IPS-NIHi7 (cell line): Measurements from ENCODE around the gene GLT1D1.

Experiments
- DNase-seq: peaks from one replicate; pipeline ENCODE4 v3.0.0; 2012; ENCODE audit warnings: mixed read lengths; ENCODE audit errors: extremely low spot score

Gene GLT1D1

GRCh38 chr12:128914908-128915563 lies 61.8 kb downstream of the GLT1D1 start:
- DNase-seq = no peak

GRCh38 chr12:128916425-128916824 lies 63.1 kb downstream of the GLT1D1 start:
- DNase-seq = no peak

- no peak for DNase-seq
Measured at GRCh38 chr12:128918481-128919260, 65.4 kb downstream of the GLT1D1 start.

- DNase-seq = no peak
Measured at GRCh38 chr12:128920468-128920867, 67.2 kb downstream of the GLT1D1 start.

- DNase-seq = no peak
Measured at GRCh38 chr12:128928361-128928760, 75.1 kb downstream of the GLT1D1 start.

GRCh38 chr12:128929057-128929456 lies 75.8 kb downstream of the GLT1D1 start:
- no peak for DNase-seq

GRCh38 chr12:128930606-128931005 lies 77.3 kb downstream of the GLT1D1 start:
- no peak for DNase-seq

GRCh38 chr12:128932521-128932920 lies 79.2 kb downstream of the GLT1D1 start:
- DNase-seq = no peak

- DNase-seq = no peak
Measured at GRCh38 chr12:128933039-128933438, 79.8 kb downstream of the GLT1D1 start.

- no peak for DNase-seq
Measured at GRCh38 chr12:128933926-128934325, 80.6 kb downstream of the GLT1D1 start.

GRCh38 chr12:128938886-128939285 lies 85.6 kb downstream of the GLT1D1 start:
- DNase-seq = no peak

- DNase-seq = no peak
Measured at GRCh38 chr12:128940090-128940888, 87.0 kb downstream of the GLT1D1 start.

GRCh38 chr12:128940974-128941373 lies 87.7 kb downstream of the GLT1D1 start:
- DNase-seq = no peak

- no peak for DNase-seq
Measured at GRCh38 chr12:128942960-128943477, 89.7 kb downstream of the GLT1D1 start.

GRCh38 chr12:128944956-128945355 lies 91.7 kb downstream of the GLT1D1 start:
- no peak for DNase-seq

GRCh38 chr12:128947209-128947608 lies 93.9 kb downstream of the GLT1D1 start:
- DNase-seq = no peak

- no peak for DNase-seq
Measured at GRCh38 chr12:128949086-128949485, 95.8 kb downstream of the GLT1D1 start.

GRCh38 chr12:128951448-128951847 lies 98.2 kb downstream of the GLT1D1 start:
- DNase-seq = no peak

GRCh38 chr12:128956755-128957154 lies 103.5 kb downstream of the GLT1D1 start:
- no peak for DNase-seq

- no peak for DNase-seq
Measured at GRCh38 chr12:128959901-128960300, 106.6 kb downstream of the GLT1D1 start.

GRCh38 chr12:128961308-128961902 lies 108.1 kb downstream of the GLT1D1 start:
- no peak for DNase-seq

GRCh38 chr12:128961957-128962356 lies 108.7 kb downstream of the GLT1D1 start:
- no peak for DNase-seq
